Lower lobe of right lung (tissue), 2 donors: ENCODE results near the gene RASSF4. TPM values are rescaled to one million over a fixed set of nuclear protein-coding genes. Genes with fewer than 3 reads are reported as not detected.
A peak's percentile ranks its signal among the peaks of the same experiment; 100 is the strongest.

Source experiments
- ATAC-seq, 2 donors: fragments of 200-7000 bp; cut with Tn5 transposase; one replicate each; pipeline ENCODE4 v1.9.1; 2020 to 2022; ENCODE audit warnings: mild to moderate bottlenecking in 2 of 2, moderate library complexity in 2 of 2
- DNase-seq: peaks from one replicate; pipeline ENCODE4 v3.0.0-alpha.2; 2020
- H3K27ac ChIP-seq: fragments of 200-600 bp; one replicate; pipeline ENCODE4 v1.8.0; 2022
- H3K27me3 ChIP-seq: fragments of 200-600 bp; one replicate; pipeline ENCODE4 v1.8.0; 2022; ENCODE audit warnings: low read depth
- H3K36me3 ChIP-seq: fragments of 200-600 bp; one replicate; pipeline ENCODE4 v1.8.0; 2022; ENCODE audit warnings: mild to moderate bottlenecking
- H3K4me1 ChIP-seq: fragments of 200-600 bp; one replicate; pipeline ENCODE4 v1.8.0; 2022
- H3K4me3 ChIP-seq: fragments of 200-600 bp; one replicate; pipeline ENCODE4 v1.8.0; 2022; ENCODE audit warnings: mild to moderate bottlenecking
- H3K9me3 ChIP-seq: fragments of 200-600 bp; one replicate; pipeline ENCODE4 v1.8.0; 2022
- CTCF ChIP-seq: fragments of 200-600 bp; IDR thresholded peaks from one replicate; pipeline ENCODE4 v1.8.0; 2022; ENCODE audit warnings: antibody characterized with exemption, mild to moderate bottlenecking
- intact Hi-C: fragments of 100-400 bp; cut with DNase I; formaldehyde crosslinking; loops from one replicate; pipeline ENCODE4 v1.11.0; 2022
- total RNA-seq: library from RNA; stranded (reverse); fragmentation: NEBNext Ultra II Directional; extraction: Animal tissue kit (Norgen Biotek cat#: 25700); gene quantifications from one replicate; pipeline ENCODE4 v1.2.1, GENCODE V29; 2021
- donor health status: DM: no; HTN: yes; CAD: no; lungs with severe emphysema.

The RASSF4 gene
- total RNA-seq, 1 donor from 2014 or later, result 49.0 TPM

GRCh38 chr10:44988957-44989585, 29.5 kb downstream of the RASSF4 start:
- DNase-seq (no peak), ATAC-seq (no peak)
- H3K4me1 ChIP-seq, result peaks cover 66% of the 10 kb centered on the region
- TF ChIP-seq CTCF, result no peak
- no peak overlapping the region for H3K4me3 ChIP-seq
- H3K27ac ChIP-seq, result no peak overlapping the region
- H3K36me3 ChIP-seq, result peaks cover 79% of the 10 kb centered on the region
- intact Hi-C loops, result no loop called here
- H3K9me3 ChIP-seq, result no peaks in the 10 kb centered on the region
- H3K27me3 ChIP-seq, result no peaks in the 10 kb centered on the region

- DNase-seq (no peak), ATAC-seq (no peak)
- no peak for TF ChIP-seq CTCF
- H3K4me3 ChIP-seq, result no peak overlapping the region
- H3K27me3 ChIP-seq, result no peaks in the 10 kb centered on the region
- peaks cover 66% of the 10 kb centered on the region for H3K4me1 ChIP-seq
- peaks cover 79% of the 10 kb centered on the region for H3K36me3 ChIP-seq
- H3K9me3 ChIP-seq, result no peaks in the 10 kb centered on the region
- intact Hi-C loops, result no loop called here
- peak overlapping the region; percentile 41 for H3K27ac ChIP-seq
Measured at GRCh38 chr10:44989597-44990301, 30.1 kb downstream of the RASSF4 start.

- peak overlapping the region; percentile 41 for H3K27ac ChIP-seq
- ATAC-seq (no peak), DNase-seq (no peak)
- TF ChIP-seq CTCF, result peak; percentile 25
- no peak overlapping the region for H3K4me3 ChIP-seq
- intact Hi-C loops, result no loop called here
- no peaks in the 10 kb centered on the region for H3K9me3 ChIP-seq
- H3K4me1 ChIP-seq, result peaks cover 66% of the 10 kb centered on the region
- no peaks in the 10 kb centered on the region for H3K27me3 ChIP-seq
- H3K36me3 ChIP-seq, result peaks cover 74% of the 10 kb centered on the region
Measured at GRCh38 chr10:44990302-44990655, 30.7 kb downstream of the RASSF4 start.

GRCh38 chr10:44990965-44991364, 31.4 kb downstream of the RASSF4 start:
- intact Hi-C loops, result no loop called here
- DNase-seq (no peak), ATAC-seq (no peak)
- H3K36me3 ChIP-seq, result peaks cover 70% of the 10 kb centered on the region
- H3K27ac ChIP-seq, result no peak overlapping the region
- H3K9me3 ChIP-seq, result no peaks in the 10 kb centered on the region
- no peaks in the 10 kb centered on the region for H3K27me3 ChIP-seq
- peaks cover 66% of the 10 kb centered on the region for H3K4me1 ChIP-seq
- no peak overlapping the region for H3K4me3 ChIP-seq
- TF ChIP-seq CTCF, result no peak

- Histone ChIP-seq H3K36me3 (peaks cover 64% of the 10 kb centered on the region), H3K4me1 (peaks cover 66% of the 10 kb centered on the region), H3K9me3 (no peaks in the 10 kb centered on the region), H3K27ac (peak overlapping the region; percentile 24), H3K4me3 (no peak overlapping the region), H3K27me3 (no peaks in the 10 kb centered on the region)
- intact Hi-C loops, result no loop called here
- no peak for ATAC-seq
- TF ChIP-seq CTCF, result no peak
- no peak for DNase-seq
Measured at GRCh38 chr10:44991571-44991970, 32.0 kb downstream of the RASSF4 start.
